Loucy (cell line): ENCODE results near the gene CCDC71L.

ENCODE experiments used
- CTCF ChIP-seq: fragments of 200-600 bp; sonication (generic); conservative IDR thresholded peaks from 2 replicates; pipeline ENCODE4 v1.5.1; 2014; ENCODE audit warnings: mild to moderate bottlenecking, antibody characterized with exemption, low read length
- EZH2phosphoT487 ChIP-seq: fragments of 200-600 bp; IDR thresholded peaks from 2 replicates; pipeline ENCODE4 v1.6.1; 2018; ENCODE audit warnings: antibody characterized with exemption, mild to moderate bottlenecking, moderate library complexity, borderline replicate concordance

GRCh38 chr7:106671160-106671559, 10.2 kb upstream of the CCDC71L start:
- TF ChIP-seq CTCF, result no peak
- TF ChIP-seq EZH2phosphoT487, result no peak
